ENCODE data around the gene VPS13D.
A peak's percentile ranks its signal among the peaks of the same experiment; 100 is the strongest.

Gene VPS13D

DNA sequence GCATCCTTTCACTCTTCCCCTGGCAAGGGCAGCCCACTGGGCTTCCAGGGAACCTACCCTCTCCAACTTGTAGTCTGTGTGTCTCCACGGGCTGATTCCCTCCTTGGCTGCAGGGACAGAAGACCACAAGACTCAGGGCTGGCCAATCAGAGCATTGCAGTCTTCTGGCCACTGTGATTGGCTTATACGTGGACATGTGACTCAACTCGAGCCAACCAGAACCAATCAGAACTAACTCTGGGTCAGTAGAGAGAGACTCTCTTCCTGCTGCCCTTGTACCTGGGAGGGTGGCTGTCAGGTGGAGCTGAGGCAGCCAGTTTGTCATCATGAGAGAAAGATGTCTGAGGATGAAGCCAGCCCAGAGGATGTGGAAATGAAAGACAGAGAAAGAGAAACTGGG is 324.1 kb downstream of the VPS13D start:
- no peak for DNase-seq (ENCODE audit: low read depth)
- no peak overlapping the region for H3K4me3 ChIP-seq (ENCODE audit: low read depth, low read length)
- no peak for TF ChIP-seq CTCF (IDR thresholded peaks at IDR 0.05; ENCODE audit: low read depth, low read length)
- TF ChIP-seq POLR2A (IDR thresholded peaks at IDR 0.05; ENCODE audit: extremely low read depth, insufficient read length) = no peak
- TF ChIP-seq MYC (IDR thresholded peaks at IDR 0.05; ENCODE audit: low read depth, low read length) = no peak
- TF ChIP-seq MAX (IDR thresholded peaks at IDR 0.05; ENCODE audit: low read depth, low read length) = no peak

- TF ChIP-seq POLR2A (IDR thresholded peaks at IDR 0.05; ENCODE audit: extremely low read depth, insufficient read length) (no peak), MAX (IDR thresholded peaks at IDR 0.05; ENCODE audit: low read depth, low read length) (no peak), MYC (IDR thresholded peaks at IDR 0.05; ENCODE audit: low read depth, low read length) (no peak), CTCF (IDR thresholded peaks at IDR 0.05; ENCODE audit: low read depth, low read length) (no peak)
- DNase-seq (ENCODE audit: low read depth) = no peak
- no peak overlapping the region for H3K4me3 ChIP-seq (ENCODE audit: low read depth, low read length)
These were observed 324.9 kb downstream of the VPS13D start for GRCh38 chr1:12554521-12555305.

DNA sequence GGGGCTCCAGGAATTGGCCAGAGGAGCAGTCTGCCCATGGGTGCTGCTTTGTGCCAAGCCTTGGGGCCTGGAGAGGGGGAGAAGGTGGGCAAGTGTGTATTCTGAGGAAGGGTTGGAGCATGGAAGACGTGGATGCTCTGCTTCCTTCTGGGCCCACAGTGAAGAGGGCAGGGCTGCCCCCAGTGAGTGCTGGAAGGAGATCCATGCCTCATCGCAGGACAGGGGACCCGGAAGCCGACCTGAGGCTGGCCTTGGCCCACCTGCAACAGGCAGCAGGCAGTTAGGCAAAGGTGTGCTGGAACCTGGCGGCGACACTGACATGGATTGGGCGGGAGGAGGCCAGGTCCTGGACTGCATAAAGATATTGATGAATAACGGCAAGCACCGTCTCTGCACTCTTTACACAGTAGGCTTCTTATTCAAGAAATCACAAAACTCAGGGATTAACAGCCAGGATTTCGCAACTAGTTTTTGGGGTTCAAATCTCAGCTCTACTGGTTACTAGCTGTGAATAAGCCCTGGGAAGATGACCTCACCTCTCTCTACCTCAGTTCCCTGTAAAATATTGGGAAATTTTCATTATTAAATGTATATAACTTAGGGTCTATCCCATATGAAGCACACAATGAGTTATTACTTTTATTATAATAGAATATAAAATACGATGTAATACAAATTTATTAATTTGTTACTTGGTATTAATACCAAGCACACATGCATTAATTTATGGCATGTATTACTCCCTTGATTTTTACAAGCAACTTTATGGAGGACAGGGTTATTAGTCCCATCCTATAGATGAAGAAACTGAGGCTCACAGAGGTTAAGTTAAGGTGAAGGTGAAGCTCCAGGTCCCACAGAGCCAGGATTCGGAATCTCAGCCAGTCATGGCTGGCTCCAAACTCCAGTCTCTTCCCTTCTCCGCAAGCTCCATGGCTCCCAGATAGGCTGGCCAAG is 325.9 kb downstream of the VPS13D start:
- no peak for TF ChIP-seq POLR2A (IDR thresholded peaks at IDR 0.05; ENCODE audit: extremely low read depth, insufficient read length)
- TF ChIP-seq MAX (IDR thresholded peaks at IDR 0.05; ENCODE audit: low read depth, low read length) = no peak
- TF ChIP-seq CTCF (IDR thresholded peaks at IDR 0.05; ENCODE audit: low read depth, low read length) = no peak
- TF ChIP-seq MYC (IDR thresholded peaks at IDR 0.05; ENCODE audit: low read depth, low read length) = no peak
- H3K4me3 ChIP-seq (ENCODE audit: low read depth, low read length) = no peak overlapping the region
- no peak for DNase-seq (ENCODE audit: low read depth)

- TF ChIP-seq CTCF (IDR thresholded peaks at IDR 0.05; ENCODE audit: low read depth, low read length) (no peak), MAX (IDR thresholded peaks at IDR 0.05; ENCODE audit: low read depth, low read length) (no peak), MYC (IDR thresholded peaks at IDR 0.05; ENCODE audit: low read depth, low read length) (no peak), POLR2A (IDR thresholded peaks at IDR 0.05; ENCODE audit: extremely low read depth, insufficient read length) (no peak)
- H3K4me3 ChIP-seq (ENCODE audit: low read depth, low read length) = no peak overlapping the region
- DNase-seq (ENCODE audit: low read depth) = no peak
These were observed 326.6 kb downstream of the VPS13D start for GRCh38 chr1:12556368-12556930.

GRCh38 chr1:12556957-12557935 is 327.4 kb downstream of the VPS13D start:
- TF ChIP-seq MAX (IDR thresholded peaks at IDR 0.05; ENCODE audit: low read depth, low read length) = no peak
- no peak for TF ChIP-seq CTCF (IDR thresholded peaks at IDR 0.05; ENCODE audit: low read depth, low read length)
- TF ChIP-seq MYC (IDR thresholded peaks at IDR 0.05; ENCODE audit: low read depth, low read length) = no peak
- H3K4me3 ChIP-seq (ENCODE audit: low read depth, low read length) = no peak overlapping the region
- peak; percentile 31 for DNase-seq (ENCODE audit: low read depth)
